Endodermal cell (in vitro differentiated cells): ENCODE results near the gene ZNF827. TPM values are rescaled to one million over a fixed set of nuclear protein-coding genes. Genes with fewer than 3 reads are reported as not detected.

Source experiments
- DNase-seq: peaks from one replicate; pipeline ENCODE4 v3.0.0-alpha.2; 2017
- H3K27ac ChIP-seq: 2 replicates; pipeline ENCODE4 v1.5.1; 2013; ENCODE audit warnings: mild to moderate bottlenecking, low read depth, low read length, moderate library complexity
- H3K27me3 ChIP-seq: 2 replicates; pipeline ENCODE4 v1.6.1; 2013; ENCODE audit warnings: mild to moderate bottlenecking, low read length, moderate library complexity; ENCODE audit not compliant: insufficient read depth, control insufficient read depth, poor library complexity, severe bottlenecking
- H3K36me3 ChIP-seq: 2 replicates; pipeline ENCODE4 v1.7.0; 2013; ENCODE audit warnings: mild to moderate bottlenecking, low read length, moderate library complexity; ENCODE audit not compliant: control insufficient read depth, insufficient read depth
- H3K4me1 ChIP-seq: one replicate; pipeline ENCODE4 v1.7.0; 2013; ENCODE audit warnings: low read length; ENCODE audit not compliant: control insufficient read depth, insufficient read depth
- H3K4me3 ChIP-seq: 2 replicates; pipeline ENCODE4 v1.5.1; 2013; ENCODE audit warnings: mild to moderate bottlenecking, low read length, moderate library complexity
- H3K9ac ChIP-seq: 2 replicates; pipeline ENCODE4 v1.6.1; 2013; ENCODE audit warnings: mild to moderate bottlenecking, low read length, moderate library complexity; ENCODE audit not compliant: poor library complexity, severe bottlenecking; ENCODE audit errors: extremely low read depth
- H3K9me3 ChIP-seq: 2 replicates; pipeline ENCODE4 v1.6.1; 2013; ENCODE audit warnings: mild to moderate bottlenecking, low read length, moderate library complexity; ENCODE audit not compliant: control insufficient read depth
- H3K27ac Mint-ChIP-seq: 2 replicates; pipeline ENCODE4 v1.8.0; 2020; ENCODE audit warnings: mixed read lengths
- H3K27me3 Mint-ChIP-seq: 2 replicates; pipeline ENCODE4 v1.8.0; 2021; ENCODE audit warnings: mild to moderate bottlenecking, mixed read lengths; ENCODE audit not compliant: insufficient read depth
- H3K36me3 Mint-ChIP-seq: 2 replicates; pipeline ENCODE4 v1.8.0; 2020; ENCODE audit warnings: low read depth, mixed read lengths
- H3K4me1 Mint-ChIP-seq: 2 replicates; pipeline ENCODE4 v1.8.0; 2020; ENCODE audit warnings: mixed read lengths
- H3K4me3 Mint-ChIP-seq: 2 replicates; pipeline ENCODE4 v1.8.0; 2020; ENCODE audit warnings: mild to moderate bottlenecking, moderate library complexity, mixed read lengths
- H3K9me3 Mint-ChIP-seq: 2 replicates; pipeline ENCODE4 v1.8.0; 2020; ENCODE audit warnings: mild to moderate bottlenecking, mixed read lengths
- WGBS, 2 experiments: methylation state at CpG; one replicate each; pipeline versions ENCODE4 v1.1.5 to v1.1.7; 2013; ENCODE audit warnings: missing lambda C conversion rate in 2 of 2, mixed read lengths in 1 of 2; ENCODE audit not compliant: insufficient coverage in 1 of 2, insufficient read length in 1 of 2; 5-methylcytosine and 5-hydroxymethylcytosine counted together
- total RNA-seq, 2 donors: library from RNA; stranded (reverse); fragmentation: NEBNext Ultra II Directional in 1 of 2; extraction: Animal tissue kit (Norgen Biotek cat#: 25700) in 1 of 2; gene quantifications; 2 replicates in 1 of 2; 3 replicates in 1 of 2; pipeline ENCODE4 v1.2.1, GENCODE V29; 2021
- TF ChIP-seq, protein P1 (sequence below): fragments of 200-600 bp; sonication (generic); conservative IDR thresholded peaks from 2 replicates; pipeline ENCODE4 v1.5.0; 2021; ENCODE audit warnings: antibody characterized with exemption, mild to moderate bottlenecking

Gene ZNF827
- total RNA-seq, 2 donors from 2014 or later, result 33.0 to 34.9 TPM

DNA sequence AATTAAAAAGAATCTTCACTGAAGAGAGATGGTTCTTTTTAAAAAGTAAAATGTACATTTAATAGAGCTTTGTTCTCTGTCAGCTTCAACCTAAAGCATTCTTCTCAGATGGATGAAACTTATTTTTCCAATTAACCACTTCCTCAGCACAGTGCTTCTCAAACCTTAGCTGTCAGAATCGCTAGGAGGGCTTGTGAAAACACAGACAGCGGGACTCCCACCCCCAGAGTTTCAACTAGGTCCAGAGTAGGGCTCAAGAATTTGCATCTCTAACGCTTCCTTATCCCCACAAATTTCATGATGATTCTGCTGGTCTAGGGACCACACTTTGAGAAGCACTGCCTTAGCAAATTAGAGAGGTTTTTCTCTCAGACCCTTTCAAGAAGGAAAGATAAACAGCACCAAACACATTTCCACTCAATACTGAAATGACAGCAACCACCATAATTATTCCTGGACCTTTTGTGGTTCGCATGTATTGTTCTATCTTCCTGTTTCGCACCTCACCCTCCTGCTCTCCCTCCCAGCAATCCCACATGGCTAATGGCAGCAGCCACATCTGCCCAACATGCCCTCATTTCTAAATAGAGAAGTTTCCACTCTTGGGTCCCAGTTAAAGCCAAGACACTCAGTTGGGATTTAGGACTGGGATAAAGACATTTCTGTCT, 73.2 kb downstream of the ZNF827 start:
- Histone ChIP-seq H3K36me3 (peaks cover 66% of the 10 kb centered on the region), H3K4me3 (no peak overlapping the region), H3K27me3 (no peaks in the 10 kb centered on the region), H3K9ac (no peak overlapping the region), H3K4me1 (peaks cover 4% of the 10 kb centered on the region), H3K27ac (no peak overlapping the region), H3K9me3 (no peaks in the 10 kb centered on the region)
- Mint-ChIP-seq H3K4me1 (peaks cover 22% of the 10 kb centered on the region), H3K36me3 (peaks cover 12% of the 10 kb centered on the region), H3K27ac (no peak overlapping the region), H3K9me3 (no peaks in the 10 kb centered on the region), H3K4me3 (no peak overlapping the region), H3K27me3 (no peaks in the 10 kb centered on the region)
- no peak for DNase-seq
- TF ChIP-seq, protein P1, sequence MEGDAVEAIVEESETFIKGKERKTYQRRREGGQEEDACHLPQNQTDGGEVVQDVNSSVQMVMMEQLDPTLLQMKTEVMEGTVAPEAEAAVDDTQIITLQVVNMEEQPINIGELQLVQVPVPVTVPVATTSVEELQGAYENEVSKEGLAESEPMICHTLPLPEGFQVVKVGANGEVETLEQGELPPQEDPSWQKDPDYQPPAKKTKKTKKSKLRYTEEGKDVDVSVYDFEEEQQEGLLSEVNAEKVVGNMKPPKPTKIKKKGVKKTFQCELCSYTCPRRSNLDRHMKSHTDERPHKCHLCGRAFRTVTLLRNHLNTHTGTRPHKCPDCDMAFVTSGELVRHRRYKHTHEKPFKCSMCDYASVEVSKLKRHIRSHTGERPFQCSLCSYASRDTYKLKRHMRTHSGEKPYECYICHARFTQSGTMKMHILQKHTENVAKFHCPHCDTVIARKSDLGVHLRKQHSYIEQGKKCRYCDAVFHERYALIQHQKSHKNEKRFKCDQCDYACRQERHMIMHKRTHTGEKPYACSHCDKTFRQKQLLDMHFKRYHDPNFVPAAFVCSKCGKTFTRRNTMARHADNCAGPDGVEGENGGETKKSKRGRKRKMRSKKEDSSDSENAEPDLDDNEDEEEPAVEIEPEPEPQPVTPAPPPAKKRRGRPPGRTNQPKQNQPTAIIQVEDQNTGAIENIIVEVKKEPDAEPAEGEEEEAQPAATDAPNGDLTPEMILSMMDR, result no peak
- 87 to 92% methylated on average over 3 to 5 of the region's 5 CpGs for WGBS, 2 experiments

DNA sequence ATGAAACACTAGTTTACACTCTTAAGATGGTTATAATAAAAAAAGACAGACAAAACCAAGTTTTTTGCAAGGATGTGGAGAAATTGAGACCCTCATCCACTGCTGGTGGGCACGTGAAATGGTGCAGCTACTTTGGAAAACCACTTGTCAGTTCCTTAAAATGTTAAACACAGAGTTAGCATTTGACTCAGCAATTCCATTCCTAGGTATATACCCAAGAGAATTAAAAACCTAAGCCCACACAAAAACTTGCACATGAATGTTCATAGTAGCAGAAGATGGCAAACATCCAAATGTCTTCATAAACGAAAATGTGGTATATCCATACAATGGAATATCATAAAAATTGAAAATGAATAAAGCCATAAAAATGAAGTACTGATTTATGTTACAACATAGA, 75.4 kb downstream of the ZNF827 start:
- no peaks in the 10 kb centered on the region for H3K27me3 Mint-ChIP-seq

DNA sequence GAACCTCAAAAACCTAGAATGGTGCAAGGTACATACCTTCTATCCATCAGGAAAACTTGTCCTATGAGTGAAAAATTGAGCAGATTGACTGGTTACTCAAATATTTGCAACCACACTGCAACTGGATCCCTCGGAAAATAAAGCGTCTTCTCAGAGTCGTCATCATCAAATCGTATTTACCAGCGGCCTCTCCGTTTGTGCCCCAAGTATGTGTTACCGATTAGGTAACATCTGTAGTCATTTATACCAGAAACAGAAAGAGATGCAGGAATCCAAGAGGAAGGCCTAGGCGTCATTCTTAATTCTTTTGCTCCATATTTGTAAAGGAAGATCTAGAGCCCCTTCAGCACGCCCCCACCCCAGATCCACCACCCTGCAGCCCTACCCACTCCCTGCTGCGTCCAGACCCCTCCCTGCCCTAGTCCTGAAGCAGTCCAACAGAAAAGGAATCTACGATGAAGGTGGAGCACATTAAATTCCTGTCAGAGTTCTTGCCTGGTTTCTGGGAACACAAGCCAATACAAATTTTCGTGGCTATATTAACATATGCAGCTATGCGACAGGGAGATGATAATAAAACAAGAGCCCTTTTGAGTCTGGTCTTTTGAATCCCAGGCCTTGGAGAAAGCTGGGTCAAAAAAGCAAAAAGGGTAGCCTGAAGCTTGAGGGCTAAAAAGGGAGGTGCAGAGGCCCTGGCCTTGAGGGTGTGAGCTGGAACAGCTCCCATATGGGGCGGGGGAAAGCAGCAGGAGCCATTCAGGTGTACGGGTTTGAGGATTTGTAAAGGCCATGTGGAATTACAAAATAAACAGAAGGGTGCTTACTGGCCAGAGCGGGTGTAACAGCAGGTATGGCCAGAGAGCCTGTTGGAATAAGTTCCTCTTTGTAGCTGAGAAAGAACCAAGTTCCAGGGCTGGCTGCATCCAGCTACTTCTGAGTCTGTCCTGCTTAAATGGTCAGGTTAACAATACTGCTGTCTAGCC, 77.0 kb downstream of the ZNF827 start:
- Histone ChIP-seq H3K4me1 (peaks cover 4% of the 10 kb centered on the region), H3K27ac (no peak overlapping the region), H3K4me3 (no peak overlapping the region), H3K9ac (no peak overlapping the region), H3K36me3 (peaks cover 50% of the 10 kb centered on the region), H3K9me3 (no peaks in the 10 kb centered on the region), H3K27me3 (no peaks in the 10 kb centered on the region)
- H3K4me1 Mint-ChIP-seq, result peaks cover 16% of the 10 kb centered on the region
- peaks cover 14% of the 10 kb centered on the region for H3K36me3 Mint-ChIP-seq
- H3K9me3 Mint-ChIP-seq, result no peaks in the 10 kb centered on the region
- no peak overlapping the region for H3K4me3 Mint-ChIP-seq
- TF ChIP-seq, protein P1, result no peak
- WGBS, 2 experiments, result 86 to 91% methylated on average over 13 to 16 of the region's 16 CpGs
- H3K27ac Mint-ChIP-seq, result no peak overlapping the region
- no peaks in the 10 kb centered on the region for H3K27me3 Mint-ChIP-seq
- no peak for DNase-seq

More for the DNA sequence above, 75.4 kb downstream of the ZNF827 start:
- Histone ChIP-seq H3K4me3 (no peak overlapping the region), H3K4me1 (peaks cover 4% of the 10 kb centered on the region), H3K27me3 (no peaks in the 10 kb centered on the region), H3K9ac (no peak overlapping the region), H3K9me3 (no peaks in the 10 kb centered on the region), H3K36me3 (peaks cover 65% of the 10 kb centered on the region), H3K27ac (no peak overlapping the region)
- H3K36me3 Mint-ChIP-seq, result peaks cover 17% of the 10 kb centered on the region
- no peak overlapping the region for H3K4me3 Mint-ChIP-seq
- H3K27ac Mint-ChIP-seq, result no peak overlapping the region
- no peaks in the 10 kb centered on the region for H3K9me3 Mint-ChIP-seq
- TF ChIP-seq, protein P1, result no peak
- DNase-seq, result no peak
- H3K4me1 Mint-ChIP-seq, result peaks cover 19% of the 10 kb centered on the region
- 91 to 93% methylated on average over 1 of the region's 2 CpGs for whole genome bisulfite sequencing, 2 experiments
